KOPT-K1 (cell line): Measurements from ENCODE around the gene GREB1.

Experiments used
- H3K27ac ChIP-seq: fragments of 200-600 bp; sonication (generic); 2 replicates; pipeline ENCODE4 v1.5.1; 2016; ENCODE audit warnings: antibody characterized with exemption, mild to moderate bottlenecking, low read depth, low read length; ENCODE audit not compliant: poor library complexity, severe bottlenecking
- H3K36me3 ChIP-seq: fragments of 200-600 bp; sonication (generic); 2 replicates; pipeline ENCODE4 v1.5.1; 2017; ENCODE audit warnings: antibody characterized with exemption, mild to moderate bottlenecking, low read length, moderate library complexity; ENCODE audit not compliant: insufficient read depth
- H3K9me3 ChIP-seq: fragments of 200-600 bp; sonication (generic); 2 replicates; pipeline ENCODE4 v1.5.1; 2017; ENCODE audit warnings: antibody characterized with exemption, low read length, mild to moderate bottlenecking; ENCODE audit not compliant: insufficient read depth, poor library complexity, severe bottlenecking

Gene GREB1

GRCh38 chr2:11572996-11573395 is 39.2 kb downstream of the GREB1 start:
- Histone ChIP-seq H3K27ac (no peak overlapping the region), H3K36me3 (no peaks in the 10 kb centered on the region), H3K9me3 (no peaks in the 10 kb centered on the region)

DNA sequence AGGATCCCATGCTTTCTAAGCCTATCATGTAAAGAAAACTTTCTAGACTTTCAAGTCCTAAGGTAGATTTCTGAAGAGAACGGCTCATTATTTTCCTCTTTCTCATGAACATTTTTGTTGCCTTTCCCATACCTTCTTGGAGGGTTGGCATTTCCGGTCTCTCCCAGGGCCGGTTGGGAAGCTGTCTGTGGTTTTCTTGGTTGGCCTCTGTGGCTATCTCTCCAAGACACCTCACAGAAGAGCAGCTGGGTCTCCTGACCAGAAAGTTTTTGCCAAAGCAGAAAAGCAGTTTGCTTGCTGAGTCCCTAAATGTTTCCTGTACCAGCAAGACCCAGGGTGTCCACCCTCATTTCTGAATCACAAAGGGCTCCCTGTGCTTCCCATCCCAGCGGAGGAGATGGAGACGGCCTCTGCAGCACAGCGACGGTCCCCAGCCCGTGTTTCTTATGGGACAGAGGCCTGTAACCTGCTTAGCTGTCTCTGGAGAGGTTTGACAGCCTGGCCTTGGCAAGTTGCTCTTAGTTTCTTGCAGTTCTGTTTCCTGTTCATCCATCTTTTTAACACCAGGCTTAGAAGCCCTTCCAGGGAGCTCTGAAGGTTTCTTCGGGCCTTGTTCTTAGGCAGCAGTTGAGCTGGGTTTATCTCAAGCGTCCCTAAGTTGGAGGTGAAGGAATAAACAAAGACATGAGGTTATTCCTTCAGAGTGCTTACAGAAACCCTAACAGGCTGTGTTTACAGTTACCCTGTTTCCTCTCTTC is 39.8 kb downstream of the GREB1 start:
- Histone ChIP-seq H3K9me3 (no peaks in the 10 kb centered on the region), H3K27ac (no peak overlapping the region), H3K36me3 (no peaks in the 10 kb centered on the region)

GRCh38 chr2:11574176-11575046 is 40.6 kb downstream of the GREB1 start:
- no peaks in the 10 kb centered on the region for H3K9me3 ChIP-seq
- H3K36me3 ChIP-seq = no peaks in the 10 kb centered on the region
- no peak overlapping the region for H3K27ac ChIP-seq

DNA sequence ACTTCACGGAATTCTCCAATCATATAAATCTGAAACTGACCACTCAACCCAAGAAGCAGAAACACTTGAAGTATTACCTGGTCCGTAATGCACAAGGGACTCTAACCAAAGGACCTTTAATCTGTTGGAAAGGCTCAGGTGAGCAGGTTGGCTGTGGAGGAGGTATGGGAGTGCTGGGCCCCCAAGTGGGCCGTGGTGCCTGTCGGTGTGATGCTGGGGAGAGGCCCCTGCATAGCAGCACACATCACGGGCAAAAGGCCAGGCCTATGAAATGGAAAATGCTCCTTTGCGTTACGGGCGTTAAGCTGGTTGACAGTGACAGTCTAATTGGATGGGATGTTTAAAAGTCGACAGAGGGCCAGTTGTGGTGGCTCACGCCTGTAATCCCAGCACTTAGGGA is 42.6 kb downstream of the GREB1 start:
- H3K9me3 ChIP-seq = no peaks in the 10 kb centered on the region
- H3K27ac ChIP-seq = no peak overlapping the region
- H3K36me3 ChIP-seq = no peaks in the 10 kb centered on the region

- Histone ChIP-seq H3K27ac (no peak overlapping the region), H3K9me3 (no peaks in the 10 kb centered on the region), H3K36me3 (no peaks in the 10 kb centered on the region)
Observed at GRCh38 chr2:11577101-11577883, 43.4 kb downstream of the GREB1 start.

- H3K36me3 ChIP-seq = no peaks in the 10 kb centered on the region
Observed at GRCh38 chr2:11578081-11578948, 44.5 kb downstream of the GREB1 start.

GRCh38 chr2:11578986-11579774 is 45.3 kb downstream of the GREB1 start:
- Histone ChIP-seq H3K27ac (no peak overlapping the region), H3K9me3 (no peaks in the 10 kb centered on the region), H3K36me3 (no peaks in the 10 kb centered on the region)

More at GRCh38 chr2:11578081-11578948, 44.5 kb downstream of the GREB1 start:
- Histone ChIP-seq H3K9me3 (no peaks in the 10 kb centered on the region), H3K27ac (no peak overlapping the region)

- H3K9me3 ChIP-seq = no peaks in the 10 kb centered on the region
- H3K27ac ChIP-seq = no peak overlapping the region
- no peaks in the 10 kb centered on the region for H3K36me3 ChIP-seq
Observed at GRCh38 chr2:11579867-11580659, 46.2 kb downstream of the GREB1 start.

DNA sequence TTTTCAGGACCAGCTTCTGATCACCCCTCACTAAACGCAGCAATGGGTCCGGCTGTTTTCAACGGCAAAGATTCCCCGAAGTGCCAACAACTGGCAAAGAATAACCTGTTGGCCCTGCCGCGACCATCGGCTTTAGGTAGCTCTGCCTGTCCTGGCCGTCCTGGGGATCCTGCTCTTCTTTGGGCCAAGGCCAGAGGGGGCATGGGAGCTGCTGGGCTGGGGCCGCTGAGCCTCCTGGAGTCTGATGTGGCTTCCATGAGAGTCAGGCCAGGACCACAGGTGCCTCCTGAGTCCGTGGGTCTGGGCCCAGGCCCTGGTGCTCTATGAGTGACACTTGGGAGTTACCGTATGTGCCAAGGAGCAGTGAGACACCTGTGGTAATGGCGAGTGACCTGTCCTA is 46.9 kb downstream of the GREB1 start:
- Histone ChIP-seq H3K36me3 (no peaks in the 10 kb centered on the region), H3K9me3 (no peaks in the 10 kb centered on the region), H3K27ac (no peak overlapping the region)

DNA sequence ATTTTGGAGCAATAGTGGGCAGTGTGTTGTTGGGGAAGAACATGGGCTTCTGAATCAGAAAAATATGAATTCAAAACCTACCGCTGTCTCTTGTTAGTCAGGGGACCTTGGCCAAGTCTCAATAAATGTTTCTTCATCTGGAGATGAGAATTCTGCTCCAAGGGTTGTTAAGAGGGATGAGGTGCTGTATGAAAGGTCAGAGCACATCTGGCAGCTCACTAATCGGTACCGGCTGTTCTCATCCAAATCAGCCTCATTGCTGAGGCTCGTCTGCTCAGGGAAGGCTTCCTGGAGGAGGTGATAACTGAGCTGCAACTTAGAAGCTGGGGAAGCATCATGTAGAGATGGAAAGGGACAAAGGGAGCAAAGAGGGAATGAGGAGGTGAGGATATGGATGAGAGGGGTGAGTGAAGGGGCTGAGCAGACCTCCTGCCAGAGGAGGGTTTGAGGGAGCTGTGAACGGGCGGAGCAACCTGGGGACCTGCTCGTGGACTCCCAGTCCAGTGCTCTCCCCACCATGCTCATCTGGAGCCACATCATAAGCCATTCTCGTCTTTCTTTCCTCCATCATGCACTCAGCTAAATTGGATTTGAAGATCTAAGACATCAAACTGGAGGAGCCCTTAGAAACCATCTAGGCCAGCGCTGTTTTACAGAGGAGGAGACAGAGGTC is 47.4 kb downstream of the GREB1 start:
- H3K27ac ChIP-seq = no peak overlapping the region
- no peaks in the 10 kb centered on the region for H3K9me3 ChIP-seq
- no peaks in the 10 kb centered on the region for H3K36me3 ChIP-seq

GRCh38 chr2:11581797-11582611 is 48.2 kb downstream of the GREB1 start:
- H3K9me3 ChIP-seq = no peaks in the 10 kb centered on the region
- H3K36me3 ChIP-seq = no peaks in the 10 kb centered on the region
- H3K27ac ChIP-seq = no peak overlapping the region

DNA sequence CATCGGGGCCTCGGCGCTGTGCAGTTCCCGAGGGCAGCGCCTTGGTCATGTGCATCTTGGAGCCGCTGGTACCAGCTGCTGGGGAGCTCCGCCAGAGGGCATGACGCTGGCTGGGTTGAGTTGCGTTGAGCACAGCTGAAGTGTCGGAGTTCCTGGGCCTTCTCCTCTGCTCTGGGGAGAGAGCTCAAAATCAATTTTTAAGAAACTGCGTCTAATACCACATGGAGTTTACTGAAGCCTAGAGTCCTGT is 48.7 kb downstream of the GREB1 start:
- Histone ChIP-seq H3K27ac (no peak overlapping the region), H3K36me3 (no peaks in the 10 kb centered on the region), H3K9me3 (no peaks in the 10 kb centered on the region)
